Trophoblast cell (in vitro differentiated cells and primary cell): Measurements from ENCODE around the gene VPS72.
"Not testable (repeated sequence)": the region's sequence is repeated elsewhere in the genome, so short reads cannot be mapped to it uniquely, and the experiment has no call there.

Experiments used
- DNase-seq, 2 donors: peaks; one replicate each; pipeline ENCODE4 v3.0.0-alpha.2; 2016
- H2AFZ ChIP-seq: 2 replicates; pipeline ENCODE4 v1.6.1; 2013; ENCODE audit warnings: low read length, moderate library complexity, mild to moderate bottlenecking; ENCODE audit not compliant: insufficient read depth, poor library complexity
- H2AK5ac ChIP-seq: 2 replicates; pipeline ENCODE4 v1.6.1; 2013; ENCODE audit warnings: mild to moderate bottlenecking, low read length
- H2BK120ac ChIP-seq: 2 replicates; pipeline ENCODE4 v1.6.1; 2013; ENCODE audit warnings: low read length, mild to moderate bottlenecking, moderate library complexity; ENCODE audit not compliant: insufficient read depth, poor library complexity
- H2BK12ac ChIP-seq: 2 replicates; pipeline ENCODE4 v1.6.1; 2013; ENCODE audit warnings: mild to moderate bottlenecking, low read length, moderate library complexity
- H2BK5ac ChIP-seq: 2 replicates; pipeline ENCODE4 v1.6.1; 2013; ENCODE audit warnings: low read length, low read depth, moderate library complexity, mild to moderate bottlenecking; ENCODE audit not compliant: poor library complexity
- H3K14ac ChIP-seq: 2 replicates; pipeline ENCODE4 v1.6.1; 2013; ENCODE audit warnings: mild to moderate bottlenecking, low read length
- H3K18ac ChIP-seq: 2 replicates; pipeline ENCODE4 v1.6.1; 2013; ENCODE audit warnings: mild to moderate bottlenecking, low read length
- H3K23ac ChIP-seq: 2 replicates; pipeline ENCODE4 v1.6.1; 2013; ENCODE audit warnings: low read length
- H3K27ac ChIP-seq: 2 replicates; pipeline ENCODE4 v1.5.1; 2013; ENCODE audit warnings: low read depth, mild to moderate bottlenecking, inconsistent platforms, low read length, moderate library complexity
- H3K27me3 ChIP-seq: 2 replicates; pipeline ENCODE4 v1.6.1; 2013; ENCODE audit warnings: inconsistent platforms, mild to moderate bottlenecking, low read length, moderate library complexity; ENCODE audit not compliant: insufficient read depth
- H3K36me3 ChIP-seq, 2 experiments: 1 replicate in 1 of 2; 2 replicates in 1 of 2; pipeline ENCODE4 v1.6.1; 2013; ENCODE audit warnings: low read length in 2 of 2, mild to moderate bottlenecking in 2 of 2, moderate library complexity in 1 of 2; ENCODE audit not compliant: insufficient read depth in 2 of 2, control insufficient read depth in 1 of 2
- H3K4ac ChIP-seq: 2 replicates; pipeline ENCODE4 v1.6.1; 2013; ENCODE audit warnings: low read depth, mild to moderate bottlenecking, low read length, moderate library complexity
- H3K4me1 ChIP-seq, 2 experiments: 1 replicate in 1 of 2; 2 replicates in 1 of 2; pipeline ENCODE4 v1.6.1; 2013; ENCODE audit warnings: low read length in 2 of 2, mild to moderate bottlenecking in 2 of 2, moderate library complexity in 1 of 2; ENCODE audit not compliant: insufficient read depth in 2 of 2, control insufficient read depth in 1 of 2
- H3K4me2 ChIP-seq: 2 replicates; pipeline ENCODE4 v1.6.1; 2013; ENCODE audit warnings: inconsistent platforms, mild to moderate bottlenecking, low read length, moderate library complexity
- H3K4me3 ChIP-seq: 2 replicates; pipeline ENCODE4 v1.5.1; 2013; ENCODE audit warnings: mild to moderate bottlenecking, low read depth, low read length, inconsistent platforms
- H3K79me1 ChIP-seq: one replicate; pipeline ENCODE4 v1.6.1; 2013; ENCODE audit warnings: low read length
- H3K79me2 ChIP-seq: 2 replicates; pipeline ENCODE4 v1.6.1; 2013; ENCODE audit warnings: low read length, mild to moderate bottlenecking; ENCODE audit not compliant: control insufficient read depth, insufficient read depth, poor library complexity
- H3K9ac ChIP-seq: 2 replicates; pipeline ENCODE4 v1.6.1; 2013; ENCODE audit warnings: mild to moderate bottlenecking, low read length
- H3K9me3 ChIP-seq: 2 replicates; pipeline ENCODE4 v1.6.1; 2013; ENCODE audit warnings: low read depth, mild to moderate bottlenecking, control low read depth, inconsistent platforms, low read length; ENCODE audit not compliant: insufficient read depth
- H4K12ac ChIP-seq: 2 replicates; pipeline ENCODE4 v1.6.1; 2013; ENCODE audit warnings: low read depth, mild to moderate bottlenecking, low read length, moderate library complexity
- H4K8ac ChIP-seq: 2 replicates; pipeline ENCODE4 v1.6.1; 2013; ENCODE audit warnings: low read depth, mild to moderate bottlenecking, low read length, moderate library complexity
- H4K91ac ChIP-seq: one replicate; pipeline ENCODE4 v1.6.1; 2013; ENCODE audit warnings: low read depth, mild to moderate bottlenecking, low read length, moderate library complexity
- WGBS: extraction: QIAGEN DNeasy Blood & Tissue Kit; methylation state at CpG from one replicate; pipeline ENCODE4 v1.1.7; 2013; ENCODE audit warnings: missing lambda C conversion rate; ENCODE audit not compliant: insufficient read length, insufficient coverage; ENCODE audit errors: extremely low coverage; 5-methylcytosine and 5-hydroxymethylcytosine counted together

The VPS72 gene

DNA sequence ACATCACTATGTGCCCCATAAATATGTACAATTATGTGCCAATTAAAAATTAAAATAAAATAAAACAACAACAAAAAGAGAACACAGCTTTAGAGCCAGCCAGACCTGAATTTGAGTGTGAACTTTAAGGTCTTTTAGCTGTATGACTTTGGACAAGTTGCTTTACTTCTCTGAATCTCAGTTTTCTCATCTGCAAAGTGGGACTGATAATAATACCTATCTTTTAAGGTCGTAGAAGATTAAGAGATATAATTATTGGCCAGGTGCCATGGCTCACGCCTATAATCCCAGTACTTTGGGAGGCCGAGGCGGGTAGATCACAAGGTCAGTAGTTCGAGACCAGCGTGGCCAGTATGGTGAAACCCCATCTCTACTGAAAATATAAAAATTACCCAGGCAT lies 3.3 kb upstream of the VPS72 start:
- no peak for DNase-seq
- Histone ChIP-seq H4K8ac (no peak overlapping the region), H3K9ac (no peak overlapping the region), H2BK120ac (no peak overlapping the region), H3K4me2 (no peak overlapping the region), H3K27me3 (no peaks in the 10 kb centered on the region), H3K36me3 (no peaks in the 10 kb centered on the region), H4K12ac (no peak overlapping the region), H3K4ac (no peak overlapping the region), H3K27ac (no peak overlapping the region), H3K9me3 (no peaks in the 10 kb centered on the region), H2BK12ac (no peak overlapping the region), H4K91ac (no peak overlapping the region), H2AK5ac (no peak overlapping the region), H3K14ac (no peak overlapping the region), H3K18ac (no peak overlapping the region), H3K79me1 (peaks cover 12% of the 10 kb centered on the region), H3K23ac (no peak overlapping the region), H2BK5ac (no peak overlapping the region), H2AFZ (no peak overlapping the region), H3K79me2 (peaks cover 8% of the 10 kb centered on the region), H3K4me1 (peaks cover 9% of the 10 kb centered on the region in 2 experiments), H3K4me3 (no peak overlapping the region)
- no CpG with 5 or more reads among the region's 6 CpGs for WGBS

DNA sequence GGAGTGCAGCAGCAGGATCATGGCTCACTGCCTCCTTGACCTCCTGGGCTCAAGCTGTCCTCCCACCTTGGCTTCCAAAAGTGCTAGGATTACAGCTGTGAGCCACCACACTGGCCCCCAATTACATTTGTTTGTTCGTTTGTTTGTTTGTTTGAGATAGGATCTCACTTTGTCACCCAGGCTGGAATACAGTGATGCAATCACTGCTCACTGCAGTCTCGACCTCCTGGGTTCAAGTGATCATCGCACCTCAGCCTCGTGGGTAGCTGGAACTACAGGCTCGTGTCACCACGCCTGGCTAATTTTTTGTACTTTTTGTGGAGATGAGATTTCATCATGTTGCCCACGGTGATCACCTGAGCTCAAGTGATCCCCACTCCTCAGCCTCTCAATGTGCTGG lies 2.0 kb upstream of the VPS72 start:
- H4K91ac ChIP-seq: no peak overlapping the region
- no peak overlapping the region for H3K4me2 ChIP-seq
- no peak overlapping the region for H3K14ac ChIP-seq
- no peak for DNase-seq
- no peaks in the 10 kb centered on the region for H3K27me3 ChIP-seq
- no peaks in the 10 kb centered on the region for H3K36me3 ChIP-seq
- H2BK12ac ChIP-seq: no peak overlapping the region
- no peak overlapping the region for H4K8ac ChIP-seq
- peaks cover 10% of the 10 kb centered on the region for H3K79me1 ChIP-seq
- H3K18ac ChIP-seq: no peak overlapping the region
- H2BK120ac ChIP-seq: no peak overlapping the region
- H3K79me2 ChIP-seq: peaks cover 8% of the 10 kb centered on the region
- H3K27ac ChIP-seq: no peak overlapping the region
- H3K4me3 ChIP-seq: no peak overlapping the region
- no CpG with 5 or more reads among the region's 7 CpGs for WGBS
- no peaks in the 10 kb centered on the region for H3K9me3 ChIP-seq
- H2BK5ac ChIP-seq: no peak overlapping the region
- H3K4ac ChIP-seq: no peak overlapping the region
- no peak overlapping the region for H3K23ac ChIP-seq
- H2AK5ac ChIP-seq: no peak overlapping the region
- H4K12ac ChIP-seq: no peak overlapping the region
- peaks cover 5 to 9% of the 10 kb centered on the region in 2 experiments for H3K4me1 ChIP-seq
- H2AFZ ChIP-seq: no peak overlapping the region
- no peak overlapping the region for H3K9ac ChIP-seq

DNA sequence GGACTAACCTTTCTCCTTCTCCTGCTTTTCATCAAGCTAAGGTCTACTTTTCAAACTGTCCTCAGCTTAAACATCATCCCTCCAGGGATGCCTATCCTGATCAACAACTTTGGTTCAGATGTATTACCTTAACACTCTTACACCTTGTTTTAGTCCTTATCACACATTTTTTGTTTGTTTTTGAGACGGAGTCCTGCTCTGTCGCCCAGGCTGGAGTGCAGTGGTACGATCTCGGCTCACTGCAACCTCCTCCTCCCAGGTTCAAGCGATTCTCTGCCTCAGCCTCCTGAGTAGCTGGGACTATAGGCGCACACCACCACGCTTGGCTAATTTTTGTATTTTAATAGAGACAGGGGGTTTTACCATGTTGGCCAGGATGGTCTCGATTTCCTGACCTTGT lies 1.3 kb downstream of the VPS72 start:
- not testable (repeated sequence) for H3K18ac ChIP-seq, H3K4me1 ChIP-seq, H2AK5ac ChIP-seq, H3K23ac ChIP-seq, H2BK5ac ChIP-seq, H2AFZ ChIP-seq, H2BK120ac ChIP-seq, H3K4me3 ChIP-seq, H3K9me3 ChIP-seq, DNase-seq, H3K27me3 ChIP-seq, H3K27ac ChIP-seq, H4K8ac ChIP-seq, H3K79me2 ChIP-seq, H4K12ac ChIP-seq, H3K14ac ChIP-seq, H3K9ac ChIP-seq, H4K91ac ChIP-seq, H3K79me1 ChIP-seq, H2BK12ac ChIP-seq
- Histone ChIP-seq H3K4ac (peak overlapping the region; percentile 47), H3K4me2 (peak overlapping the region; percentile 54), H3K36me3 (peaks cover 11 to 12% of the 10 kb centered on the region in 2 experiments)
- WGBS: no CpG with 5 or more reads among the region's 8 CpGs

DNA sequence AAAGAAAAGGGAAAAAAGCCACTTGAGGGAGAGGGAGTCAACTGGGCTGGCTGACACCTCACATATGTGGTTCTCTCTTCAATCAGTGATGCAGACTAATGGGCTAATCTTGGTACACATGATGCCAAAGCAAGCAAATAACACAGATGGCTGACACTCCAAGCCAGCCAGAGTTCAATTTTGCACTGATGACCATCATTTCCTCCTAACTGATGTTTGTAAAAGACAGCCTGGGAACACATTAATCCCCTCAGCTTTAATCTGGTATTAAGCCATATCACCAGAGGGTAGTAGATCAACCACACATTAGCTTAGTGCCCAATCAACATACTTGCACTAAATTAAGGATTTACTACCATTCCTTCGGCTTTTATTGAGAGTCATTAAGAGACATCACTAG lies 2.8 kb downstream of the VPS72 start:
- Histone ChIP-seq H3K18ac (no peak overlapping the region), H3K27ac (no peak overlapping the region), H4K8ac (no peak overlapping the region), H3K79me2 (peaks cover 8% of the 10 kb centered on the region), H2BK5ac (no peak overlapping the region), H3K27me3 (no peaks in the 10 kb centered on the region), H3K9ac (no peak overlapping the region), H4K91ac (no peak overlapping the region), H2BK120ac (no peak overlapping the region), H2AFZ (no peak overlapping the region), H3K79me1 (peaks cover 6% of the 10 kb centered on the region), H3K4me3 (no peak overlapping the region), H3K14ac (no peak overlapping the region), H3K4ac (no peak overlapping the region), H2BK12ac (no peak overlapping the region), H3K4me1 (peaks cover 3 to 5% of the 10 kb centered on the region in 2 experiments), H3K4me2 (no peak overlapping the region), H4K12ac (no peak overlapping the region), H3K23ac (no peak overlapping the region), H3K36me3 (peaks cover 17 to 21% of the 10 kb centered on the region in 2 experiments), H2AK5ac (no peak overlapping the region), H3K9me3 (no peaks in the 10 kb centered on the region)
- no CpG with 5 or more reads among the region's 1 CpG for WGBS
- no peak for DNase-seq
